Central memory CD8-positive, alpha-beta T cell (primary cell): Measurements from ENCODE around the gene DHX16.

ENCODE experiments used
- ATAC-seq: fragments of 150-1000 bp; cut with Tn5 transposase; replicated peaks from 2 replicates; pipeline ENCODE4 v1.10.0; 2022; ENCODE audit warnings: mild to moderate bottlenecking, moderate FRiP score, moderate number of reproducible peaks; ENCODE audit not compliant: poor library complexity, severe bottlenecking; ENCODE audit errors: extremely low read depth
- DNase-seq, 2 donors: peaks; one replicate each; pipeline ENCODE4 v3.0.0; 2021; ENCODE audit warnings: low spot score in 2 of 2
- H3K27ac Mint-ChIP-seq: one replicate; pipeline ENCODE4 v1.8.0; 2022; ENCODE audit warnings: low read depth, mild to moderate bottlenecking, moderate library complexity, mixed read lengths
- H3K27me3 Mint-ChIP-seq: one replicate; pipeline ENCODE4 v1.8.0; 2022; ENCODE audit warnings: mixed read lengths
- H3K36me3 Mint-ChIP-seq: one replicate; pipeline ENCODE4 v1.8.0; 2022; ENCODE audit warnings: mild to moderate bottlenecking, moderate library complexity, mixed read lengths; ENCODE audit not compliant: insufficient read depth
- H3K4me1 Mint-ChIP-seq: one replicate; pipeline ENCODE4 v1.8.0; 2022; ENCODE audit warnings: mixed read lengths
- H3K4me3 Mint-ChIP-seq: one replicate; pipeline ENCODE4 v1.8.0; 2022; ENCODE audit warnings: mild to moderate bottlenecking, moderate library complexity, mixed read lengths
- H3K9me3 Mint-ChIP-seq: one replicate; pipeline ENCODE4 v1.8.0; 2022; ENCODE audit warnings: mixed read lengths

DHX16 gene

DNA sequence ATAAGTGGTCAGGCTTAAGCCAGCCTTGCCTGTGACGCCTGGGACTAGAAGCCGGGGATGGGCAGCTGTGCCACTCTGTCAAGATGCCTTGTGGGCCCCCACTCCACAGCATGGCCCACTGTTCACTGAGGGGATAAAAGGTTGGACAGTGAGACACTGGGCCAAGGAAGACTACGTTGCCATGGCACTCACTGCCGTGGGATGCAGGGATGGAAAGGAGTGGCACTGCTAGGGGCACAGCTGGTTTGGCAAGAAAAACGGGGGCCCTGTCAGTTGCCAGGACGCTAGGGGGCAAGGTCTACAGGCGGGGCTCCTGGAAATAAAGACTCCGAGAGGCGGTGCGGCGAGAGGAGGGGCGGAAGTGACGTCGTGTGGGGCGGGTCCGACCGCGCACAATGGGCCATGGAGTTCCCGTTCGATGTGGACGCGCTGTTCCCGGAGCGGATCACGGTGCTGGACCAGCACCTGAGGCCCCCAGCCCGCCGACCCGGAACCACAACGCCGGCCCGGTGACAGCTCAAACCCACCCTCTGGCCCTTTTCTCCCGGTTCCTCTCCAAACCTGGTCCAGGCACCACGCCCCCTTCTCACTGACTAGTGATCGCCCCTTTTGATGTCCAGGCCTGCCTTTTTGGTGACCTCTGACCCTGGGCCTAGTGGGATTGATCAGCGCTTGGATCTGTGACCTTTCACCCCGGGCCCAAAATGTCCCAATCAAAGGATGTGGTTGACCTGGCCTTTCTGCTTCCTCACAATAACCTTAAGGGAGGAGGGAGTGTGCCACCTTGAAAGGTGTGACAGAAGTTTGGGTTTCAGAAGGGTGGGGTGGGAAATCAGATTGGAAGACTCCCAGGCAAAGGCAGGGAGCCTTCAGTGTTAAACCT lies 46.1 kb downstream of the DHX16 start, which contains the start of gene ATAT1:
ATAT1 (plus strand) TSS at position 391 of the 883 bp plus-strand sequence.
- H3K27me3 Mint-ChIP-seq = no peaks in the 10 kb centered on the region
- H3K4me1 Mint-ChIP-seq = peaks cover 27% of the 10 kb centered on the region
- peak; percentile 83 to 84 for DNase-seq
- H3K4me3 Mint-ChIP-seq = peak within 1 kb of the TSS; percentile 86
- H3K27ac Mint-ChIP-seq = peak within 1 kb of the TSS; percentile 91
- peaks cover 44% of the 10 kb centered on the region for H3K36me3 Mint-ChIP-seq
- ATAC-seq = peak; percentile 99
- no peaks in the 10 kb centered on the region for H3K9me3 Mint-ChIP-seq

DNA sequence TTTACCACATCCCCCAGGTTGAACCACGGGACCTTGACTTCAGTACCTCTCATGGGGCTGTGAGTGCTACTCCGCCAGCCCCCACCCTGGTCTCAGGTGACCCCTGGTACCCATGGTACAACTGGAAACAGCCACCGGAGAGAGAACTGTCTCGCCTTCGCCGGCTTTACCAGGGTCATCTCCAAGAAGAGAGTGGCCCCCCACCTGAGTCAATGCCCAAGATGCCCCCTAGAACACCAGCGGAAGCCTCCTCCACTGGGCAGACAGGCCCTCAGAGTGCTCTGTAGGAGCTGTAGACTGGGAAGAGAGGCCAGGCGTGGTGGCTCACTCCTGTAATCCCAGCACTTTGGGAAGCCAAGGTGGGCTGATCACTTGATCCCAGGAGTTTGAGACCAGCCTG lies 47.3 kb downstream of the DHX16 start:
- Mint-ChIP-seq H3K4me1 (peaks cover 27% of the 10 kb centered on the region), H3K27ac (peak overlapping the region; percentile 91), H3K27me3 (no peaks in the 10 kb centered on the region), H3K4me3 (peak overlapping the region; percentile 86), H3K36me3 (peaks cover 56% of the 10 kb centered on the region), H3K9me3 (no peaks in the 10 kb centered on the region)
- no peak for ATAC-seq
- no peak for DNase-seq

DNA sequence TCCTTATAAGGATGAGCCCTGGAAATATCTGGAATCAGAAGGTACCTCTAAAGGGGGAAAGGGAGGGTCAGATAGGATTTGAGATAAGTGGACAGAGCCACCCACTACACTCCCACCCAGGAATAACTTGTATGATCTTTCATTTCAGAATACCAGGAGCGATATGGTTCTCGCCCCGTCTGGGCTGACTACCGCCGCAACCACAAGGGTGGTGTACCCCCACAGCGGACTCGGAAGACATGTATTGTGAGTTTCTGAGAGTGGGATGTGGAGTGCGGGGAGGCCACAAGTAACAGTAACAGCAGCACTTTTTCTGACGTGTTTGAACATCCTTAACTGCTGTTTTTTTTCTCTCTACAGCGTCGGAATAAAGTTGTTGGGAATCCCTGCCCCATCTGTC lies 53.2 kb downstream of the DHX16 start:
- H3K4me3 Mint-ChIP-seq = peak overlapping the region; percentile 93
- no peaks in the 10 kb centered on the region for H3K27me3 Mint-ChIP-seq
- H3K27ac Mint-ChIP-seq = peak overlapping the region; percentile 99
- no peaks in the 10 kb centered on the region for H3K9me3 Mint-ChIP-seq
- ATAC-seq (no peak), DNase-seq (no peak)
- peaks cover 32% of the 10 kb centered on the region for H3K4me1 Mint-ChIP-seq
- peaks cover 71% of the 10 kb centered on the region for H3K36me3 Mint-ChIP-seq

DNA sequence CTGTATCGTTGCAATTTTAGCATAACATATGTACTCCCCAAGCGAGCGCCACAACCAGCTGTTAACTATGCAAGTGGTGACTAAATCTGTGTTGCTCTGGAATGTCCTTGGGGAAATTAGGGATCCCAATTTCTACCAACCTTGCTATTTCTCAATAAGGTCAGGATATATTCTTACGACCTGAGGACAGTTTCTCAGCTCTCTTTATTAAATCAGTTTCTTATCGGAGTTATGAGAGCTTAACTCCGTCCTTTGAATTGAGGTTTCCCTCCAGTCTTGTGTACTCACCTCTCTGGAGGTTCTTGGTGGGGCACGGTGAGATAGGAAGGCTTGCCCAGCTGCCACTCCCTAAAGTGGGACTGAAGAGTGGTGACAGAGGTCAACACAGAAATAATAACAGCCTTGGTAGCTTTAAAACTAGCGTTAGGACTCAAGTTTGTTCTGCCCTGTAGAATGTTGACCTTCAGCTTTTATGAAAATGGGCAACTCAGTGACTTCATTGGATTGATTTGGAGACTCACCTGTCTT lies 54.5 kb downstream of the DHX16 start:
- peaks cover 44% of the 10 kb centered on the region for H3K4me1 Mint-ChIP-seq
- peak overlapping the region; percentile 93 for H3K4me3 Mint-ChIP-seq
- no peaks in the 10 kb centered on the region for H3K9me3 Mint-ChIP-seq
- no peaks in the 10 kb centered on the region for H3K27me3 Mint-ChIP-seq
- peak overlapping the region; percentile 99 for H3K27ac Mint-ChIP-seq
- peaks cover 73% of the 10 kb centered on the region for H3K36me3 Mint-ChIP-seq
- ATAC-seq (no peak), DNase-seq (no peak)

DNA sequence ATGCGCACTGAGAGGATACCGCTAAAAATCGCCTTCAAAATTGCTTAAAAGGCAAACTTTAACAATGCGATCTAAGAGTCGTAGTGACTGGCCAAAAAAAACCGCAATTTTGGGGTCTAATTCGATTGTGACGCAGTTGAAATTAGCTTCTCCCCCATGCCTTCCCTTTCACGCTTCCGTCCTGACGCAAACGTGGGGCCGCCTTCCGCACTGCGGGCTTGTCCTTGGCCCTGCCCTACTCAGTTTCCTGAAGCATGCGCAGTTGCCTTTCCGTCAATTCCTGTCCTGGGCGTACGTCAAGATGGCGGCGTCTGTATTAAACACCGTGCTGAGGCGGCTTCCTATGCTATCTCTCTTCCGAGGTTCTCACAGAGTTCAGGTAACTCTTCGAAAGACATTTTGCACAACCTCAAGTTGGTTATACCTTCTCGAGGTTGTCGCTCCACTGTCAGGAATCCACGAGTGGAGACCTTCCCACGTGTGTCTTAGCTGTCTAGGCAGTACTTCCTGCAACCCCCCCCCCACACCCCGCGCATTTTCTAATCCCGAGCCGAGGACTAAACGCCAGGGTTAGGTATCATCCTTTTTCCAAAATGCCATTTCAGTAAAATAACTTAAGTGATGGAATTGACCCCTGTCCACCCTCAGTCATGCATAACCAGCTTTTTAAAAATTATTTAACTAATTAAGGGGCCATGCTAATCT lies 55.1 kb downstream of the DHX16 start, which contains the start of gene MRPS18B:
MRPS18B (plus strand) TSS at position 276 of the 705 bp plus-strand sequence; CDS start at position 302, 26 bp downstream.
- Mint-ChIP-seq H3K9me3 (no peaks in the 10 kb centered on the region), H3K27ac (peak within 1 kb of the TSS; percentile 99), H3K36me3 (peaks cover 67% of the 10 kb centered on the region), H3K4me1 (peaks cover 48% of the 10 kb centered on the region), H3K4me3 (peak within 1 kb of the TSS; percentile 93), H3K27me3 (no peaks in the 10 kb centered on the region)
- DNase-seq (peak; percentile 91 to 97), ATAC-seq (peak; percentile 82)

DNA sequence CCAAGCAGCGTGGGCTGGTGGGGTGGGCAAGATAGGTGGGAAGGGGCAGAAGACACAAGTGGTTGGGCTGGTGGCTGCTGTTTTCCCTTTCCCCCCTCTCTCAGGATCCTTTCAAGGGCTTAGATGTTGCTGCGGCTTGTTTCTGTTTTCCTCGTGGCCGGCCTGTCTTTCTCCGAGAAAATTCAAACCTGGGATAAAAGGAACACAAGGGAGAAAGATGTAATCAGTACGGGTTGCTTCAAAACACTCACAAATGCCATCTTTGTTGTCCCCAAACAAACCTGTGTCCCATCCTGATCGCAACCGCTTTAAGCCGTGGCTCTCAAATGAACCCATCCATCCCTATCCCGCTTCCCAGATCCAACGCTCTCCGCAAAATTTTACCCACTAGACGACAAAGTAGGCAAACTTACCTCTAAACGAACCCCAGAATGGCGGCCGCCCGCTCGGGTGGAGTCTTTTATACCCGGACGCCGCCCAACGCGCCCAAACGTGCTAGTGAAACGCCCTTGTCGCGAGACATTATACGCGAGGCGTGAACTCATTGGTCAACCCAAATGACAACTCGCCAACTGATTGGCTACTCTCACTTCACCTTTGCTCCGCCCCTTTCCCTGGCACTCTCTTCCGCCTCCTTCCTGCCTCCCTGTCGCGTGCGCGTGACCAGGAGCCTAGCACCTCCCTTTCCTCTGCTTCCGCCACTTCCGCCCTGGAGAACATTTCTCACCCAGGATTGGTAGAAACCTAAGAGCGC lies 55.8 kb downstream of the DHX16 start, which contains the start of gene PPP1R10:
PPP1R10 (minus strand) TSS at position 433 of the 754 bp plus-strand sequence. CDS start 7,299 bp downstream, outside the sequence.
- peaks cover 50% of the 10 kb centered on the region for H3K4me1 Mint-ChIP-seq

DNA sequence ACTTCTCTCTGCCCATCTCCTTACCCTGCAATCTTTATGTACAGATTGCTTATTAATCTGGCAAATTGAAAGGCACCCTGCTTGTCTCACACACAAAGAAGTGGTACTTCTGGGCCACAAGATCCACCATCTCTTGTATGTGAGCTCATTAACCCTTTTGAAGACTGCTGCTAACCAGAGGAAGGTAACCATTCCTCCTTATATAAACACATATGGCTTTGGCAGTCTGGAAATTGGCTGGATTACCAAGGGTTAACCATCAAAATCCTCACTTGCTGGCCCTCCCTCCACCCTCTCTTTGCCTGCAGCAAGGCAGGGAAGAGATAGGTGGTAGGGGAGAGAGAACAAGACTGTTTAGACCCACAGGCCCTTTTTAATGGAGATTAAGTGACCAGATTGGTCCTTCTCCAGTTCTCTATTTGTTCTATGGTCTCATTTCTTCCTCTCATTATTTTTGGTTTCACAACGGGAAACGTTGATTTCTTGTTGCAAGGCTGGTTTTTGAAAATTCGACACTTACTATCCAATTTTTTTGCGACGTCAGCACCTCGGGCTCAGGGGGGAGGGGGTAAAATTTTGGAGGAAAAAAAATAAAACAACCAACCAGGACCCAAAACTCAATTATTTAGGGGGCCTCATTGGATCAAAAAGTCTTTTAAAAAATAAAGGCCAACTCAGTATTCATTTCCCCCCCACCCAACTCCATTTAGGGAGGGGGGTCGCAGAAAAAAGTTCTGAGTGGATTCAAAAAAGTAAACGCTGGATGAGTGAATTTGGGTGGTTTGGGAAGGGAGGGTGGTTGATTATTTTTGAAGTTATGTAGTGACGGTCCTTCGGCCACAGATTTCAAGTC lies 56.6 kb downstream of the DHX16 start:
- Mint-ChIP-seq H3K4me1 (peaks cover 58% of the 10 kb centered on the region), H3K9me3 (no peaks in the 10 kb centered on the region), H3K27ac (peak overlapping the region; percentile 99), H3K36me3 (peaks cover 55% of the 10 kb centered on the region), H3K27me3 (no peaks in the 10 kb centered on the region), H3K4me3 (peak overlapping the region; percentile 93)
- ATAC-seq (no peak), DNase-seq (peak; percentile 36 to 46)

More for the DNA sequence above, 55.8 kb downstream of the DHX16 start, which contains the start of gene PPP1R10:
- Mint-ChIP-seq H3K36me3 (peaks cover 63% of the 10 kb centered on the region), H3K4me3 (peak within 1 kb of the TSS; percentile 93), H3K9me3 (no peaks in the 10 kb centered on the region), H3K27ac (peak within 1 kb of the TSS; percentile 99), H3K27me3 (no peaks in the 10 kb centered on the region)
- ATAC-seq (peak; percentile 73), DNase-seq (peak; percentile 91 to 99)

DNA sequence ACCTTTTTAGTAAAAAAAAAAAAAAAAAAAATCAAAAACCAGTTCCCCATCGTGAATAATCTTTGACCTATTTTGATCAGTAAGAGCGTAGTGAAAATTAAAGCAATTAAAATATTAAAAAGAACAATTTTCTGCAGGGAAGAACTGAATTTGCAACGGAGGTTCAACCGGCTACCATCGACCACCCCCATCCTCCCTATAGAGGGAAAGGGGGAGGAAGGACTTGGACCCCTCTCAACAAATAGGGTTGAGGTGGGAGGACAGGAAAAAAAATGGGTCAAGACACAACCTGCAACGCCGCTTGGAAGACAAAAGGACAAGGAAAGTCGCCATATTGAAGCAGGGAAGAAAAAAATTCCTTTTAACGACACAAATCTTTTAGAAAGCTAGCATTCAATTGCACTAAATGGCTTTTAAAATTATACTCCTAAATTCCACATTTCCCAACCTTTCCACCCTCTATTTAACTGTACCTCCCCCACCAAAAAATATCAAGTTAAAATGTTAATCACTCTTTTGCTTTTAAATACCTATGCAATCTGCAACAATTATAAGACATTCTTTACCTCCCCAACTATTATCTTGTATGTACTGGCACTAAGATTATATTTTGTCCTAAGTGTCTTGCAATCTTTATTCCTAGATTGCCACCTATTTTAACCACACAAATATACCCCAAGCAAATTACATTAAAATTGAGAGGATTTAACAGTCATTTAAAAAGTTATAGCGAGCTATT lies 57.4 kb downstream of the DHX16 start:
- Mint-ChIP-seq H3K36me3 (peaks cover 53% of the 10 kb centered on the region), H3K27me3 (no peaks in the 10 kb centered on the region), H3K9me3 (no peaks in the 10 kb centered on the region), H3K4me3 (peak overlapping the region; percentile 93), H3K27ac (peak overlapping the region; percentile 99), H3K4me1 (peaks cover 63% of the 10 kb centered on the region)
- ATAC-seq (no peak), DNase-seq (peak; percentile 34 to 44)

DNA sequence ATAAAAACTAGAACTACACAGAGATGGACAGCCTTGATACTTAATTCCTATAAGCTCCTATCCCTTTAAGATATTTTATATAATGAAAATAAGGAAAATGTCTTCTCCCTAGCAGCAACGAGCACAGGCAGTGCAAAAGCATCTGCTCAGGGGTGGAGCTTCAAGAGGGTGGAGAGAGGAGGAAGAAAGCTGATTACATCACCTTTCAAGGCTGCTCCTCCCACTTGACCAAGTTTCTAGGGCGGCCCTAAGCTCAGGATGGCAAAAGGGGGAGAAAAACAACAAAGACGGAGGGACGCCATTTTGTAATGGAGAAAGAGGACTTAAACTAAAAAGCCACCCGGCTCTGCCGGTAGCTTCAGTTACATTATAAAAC lies 58.0 kb downstream of the DHX16 start:
- Mint-ChIP-seq H3K4me1 (peaks cover 68% of the 10 kb centered on the region), H3K9me3 (no peaks in the 10 kb centered on the region), H3K27ac (peak overlapping the region; percentile 99), H3K27me3 (no peaks in the 10 kb centered on the region), H3K36me3 (peaks cover 55% of the 10 kb centered on the region), H3K4me3 (peak overlapping the region; percentile 93)
- peak; percentile 57 for ATAC-seq
- DNase-seq = peak; percentile 63 to 88

DNA sequence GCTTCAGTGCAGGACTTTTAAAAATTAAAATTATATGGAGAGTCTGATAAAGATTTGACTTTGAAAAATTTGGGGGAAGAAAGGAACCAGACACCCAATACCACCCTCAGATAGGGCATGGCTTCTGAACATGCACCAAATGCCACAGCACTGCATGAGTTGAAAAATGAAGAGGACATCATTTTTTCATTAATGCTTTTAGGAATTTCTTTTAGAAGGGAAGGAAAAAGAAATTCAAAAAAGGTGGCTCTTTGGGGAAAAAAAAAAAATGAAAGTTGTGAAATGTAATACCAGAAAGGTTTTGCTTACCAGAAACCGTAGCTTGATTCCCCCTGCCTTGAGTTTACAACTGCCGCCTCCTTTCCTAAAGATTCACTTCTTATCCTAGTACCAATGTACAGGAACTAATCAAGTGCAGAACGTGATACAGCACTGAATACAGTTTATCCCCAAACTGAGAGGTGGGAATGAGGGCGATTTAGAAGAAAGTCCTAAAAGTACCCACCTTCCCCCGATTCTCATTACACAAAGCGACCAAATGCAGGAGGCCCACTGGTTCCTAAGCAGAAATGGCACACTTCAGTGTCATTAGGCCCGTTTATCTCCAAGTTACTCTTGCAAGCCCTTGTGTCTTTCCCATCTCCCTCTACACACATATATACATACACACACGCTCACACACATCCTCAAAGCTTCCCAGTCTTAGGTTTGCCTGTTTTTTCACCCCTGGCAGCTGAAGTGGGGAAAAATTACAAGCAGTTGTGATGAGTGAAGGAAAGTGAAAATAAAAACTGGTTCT lies 58.6 kb downstream of the DHX16 start:
- Mint-ChIP-seq H3K4me3 (peak overlapping the region; percentile 93), H3K36me3 (peaks cover 55% of the 10 kb centered on the region), H3K27ac (peak overlapping the region; percentile 99), H3K9me3 (no peaks in the 10 kb centered on the region), H3K27me3 (no peaks in the 10 kb centered on the region), H3K4me1 (peaks cover 74% of the 10 kb centered on the region)
- DNase-seq = no peak
- no peak for ATAC-seq
